ENCODE data around the gene SLC25A30.
"Not testable (repeated sequence)": the region's sequence is repeated elsewhere in the genome, so short reads cannot be mapped to it uniquely, and the experiment has no call there.

The SLC25A30 gene

DNA sequence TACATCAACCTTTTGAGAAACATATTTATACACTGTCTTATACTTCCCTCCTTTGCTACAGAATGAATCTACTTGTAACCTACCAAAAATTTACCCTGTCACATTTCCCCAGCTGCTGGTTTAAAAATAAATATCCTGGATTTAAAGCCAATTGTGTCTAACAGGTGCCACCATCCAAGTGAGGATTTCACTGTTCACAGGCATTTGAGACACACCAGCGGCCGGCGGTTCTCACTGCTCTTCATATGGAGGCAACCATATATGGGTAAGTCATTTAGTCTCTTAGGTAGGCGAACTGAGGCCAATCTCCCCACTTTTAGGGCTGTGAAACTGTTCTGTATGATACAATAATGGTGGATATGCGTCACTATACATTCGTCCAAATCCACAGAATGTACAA is 26.2 kb downstream of the SLC25A30 start:
- Histone ChIP-seq H3K27ac (peak overlapping the region; percentile 50; the same call in 1 of the 2 replicates), H3K9ac (ENCODE audit: insufficient read length) (no peak overlapping the region), H3K4me3 (no peak overlapping the region), H3K9me3 (ENCODE audit: low read depth, low read length) (no peaks in the 10 kb centered on the region), H3K36me3 (ENCODE audit: insufficient read depth, low read length) (peaks cover 47% of the 10 kb centered on the region)
- DNase-seq (ENCODE audit: low read depth, low spot score): no peak
- TF ChIP-seq POLR2AphosphoS5 (IDR thresholded peaks at IDR 0.05; ENCODE audit: borderline replicate concordance, low read depth, low read length) (no peak), EZH2 (IDR thresholded peaks at IDR 0.05) (no peak), FOXP2 (optimal IDR thresholded peaks at IDR 0.05; ENCODE audit: control extremely low read depth, extremely low read length, insufficient read depth) (no peak)

DNA sequence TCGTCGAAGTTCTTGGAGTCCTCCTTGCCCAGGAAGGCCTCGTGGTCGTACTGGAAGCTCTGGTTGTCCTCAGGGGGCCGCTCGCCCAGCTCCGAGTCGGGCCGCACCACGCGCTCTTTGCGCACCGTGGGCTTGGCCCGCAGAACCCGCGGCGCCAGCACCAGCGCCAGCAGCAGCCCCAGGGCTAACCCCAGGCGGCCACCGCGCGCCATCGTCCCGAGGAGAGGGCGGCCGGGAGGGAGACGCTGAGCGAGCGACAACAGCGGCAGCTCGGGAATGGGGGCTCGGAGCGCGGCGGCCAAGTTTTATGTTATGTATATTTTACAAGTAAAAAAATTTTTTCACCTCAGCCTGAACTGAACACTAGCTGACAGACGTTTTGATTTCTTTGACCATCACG is 27.0 kb downstream of the SLC25A30 start:
- H3K27ac ChIP-seq; H3K4me3 ChIP-seq; H3K9me3 ChIP-seq (ENCODE audit: low read depth, low read length); DNase-seq (ENCODE audit: low read depth, low spot score); H3K9ac ChIP-seq (ENCODE audit: insufficient read length): not testable (repeated sequence)
- H3K36me3 ChIP-seq (ENCODE audit: insufficient read depth, low read length): peaks cover 40% of the 10 kb centered on the region

DNA sequence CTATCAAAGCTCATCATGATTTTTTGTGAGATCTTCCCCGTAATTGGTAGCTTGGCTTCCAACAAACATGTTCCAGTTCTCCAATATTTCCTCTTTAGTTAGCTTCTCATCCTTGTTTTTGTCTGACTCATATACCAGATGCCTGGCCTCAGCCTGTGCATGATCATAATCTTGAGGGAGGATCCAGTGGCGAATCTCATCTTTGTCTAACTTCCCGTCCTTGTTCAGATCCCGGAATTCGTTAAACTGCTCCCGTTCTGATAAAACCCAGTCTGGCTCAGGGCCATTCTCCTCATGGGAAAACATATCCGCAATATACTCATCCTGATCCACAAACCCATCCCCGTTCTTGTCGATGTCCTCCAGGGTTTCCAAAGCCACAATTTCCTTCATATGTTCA is 27.8 kb downstream of the SLC25A30 start:
- H3K9me3 ChIP-seq (ENCODE audit: low read depth, low read length); H3K4me3 ChIP-seq: not testable (repeated sequence)
- H3K36me3 ChIP-seq (ENCODE audit: insufficient read depth, low read length): peaks cover 35% of the 10 kb centered on the region

DNA sequence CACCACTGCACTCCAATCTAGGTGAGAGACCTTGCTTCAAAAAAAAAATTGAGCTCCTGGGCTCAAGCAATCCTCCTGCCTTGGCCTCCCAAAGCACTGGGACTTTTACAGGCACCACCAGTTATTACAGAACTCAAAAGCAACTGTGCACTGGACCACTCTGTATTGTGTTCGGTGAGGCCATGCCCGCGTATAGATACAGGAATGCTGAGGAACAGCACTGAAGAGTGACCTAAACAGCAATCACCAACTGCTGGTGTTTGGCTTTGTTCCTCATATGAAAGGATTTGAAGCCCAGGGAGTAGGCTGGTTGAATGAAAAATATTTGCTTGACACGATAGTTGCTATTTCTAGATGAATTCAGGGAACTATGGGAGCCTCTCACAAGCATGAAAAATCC is 29.5 kb downstream of the SLC25A30 start:
- Histone ChIP-seq H3K4me3 (no peak overlapping the region), H3K9ac (ENCODE audit: insufficient read length) (no peak overlapping the region), H3K36me3 (ENCODE audit: insufficient read depth, low read length) (peaks cover 29% of the 10 kb centered on the region), H3K9me3 (ENCODE audit: low read depth, low read length) (no peaks in the 10 kb centered on the region), H3K27ac (no peak overlapping the region)
- TF ChIP-seq POLR2AphosphoS5 (IDR thresholded peaks at IDR 0.05; ENCODE audit: borderline replicate concordance, low read depth, low read length): no peak
- no peak for TF ChIP-seq EZH2 (IDR thresholded peaks at IDR 0.05)
- no peak for TF ChIP-seq FOXP2 (optimal IDR thresholded peaks at IDR 0.05; ENCODE audit: control extremely low read depth, extremely low read length, insufficient read depth)
- no peak for DNase-seq (ENCODE audit: low read depth, low spot score)

More for the DNA sequence above, 27.8 kb downstream of the SLC25A30 start:
- not testable (repeated sequence) for H3K27ac ChIP-seq; DNase-seq (ENCODE audit: low read depth, low spot score); H3K9ac ChIP-seq (ENCODE audit: insufficient read length)

DNA sequence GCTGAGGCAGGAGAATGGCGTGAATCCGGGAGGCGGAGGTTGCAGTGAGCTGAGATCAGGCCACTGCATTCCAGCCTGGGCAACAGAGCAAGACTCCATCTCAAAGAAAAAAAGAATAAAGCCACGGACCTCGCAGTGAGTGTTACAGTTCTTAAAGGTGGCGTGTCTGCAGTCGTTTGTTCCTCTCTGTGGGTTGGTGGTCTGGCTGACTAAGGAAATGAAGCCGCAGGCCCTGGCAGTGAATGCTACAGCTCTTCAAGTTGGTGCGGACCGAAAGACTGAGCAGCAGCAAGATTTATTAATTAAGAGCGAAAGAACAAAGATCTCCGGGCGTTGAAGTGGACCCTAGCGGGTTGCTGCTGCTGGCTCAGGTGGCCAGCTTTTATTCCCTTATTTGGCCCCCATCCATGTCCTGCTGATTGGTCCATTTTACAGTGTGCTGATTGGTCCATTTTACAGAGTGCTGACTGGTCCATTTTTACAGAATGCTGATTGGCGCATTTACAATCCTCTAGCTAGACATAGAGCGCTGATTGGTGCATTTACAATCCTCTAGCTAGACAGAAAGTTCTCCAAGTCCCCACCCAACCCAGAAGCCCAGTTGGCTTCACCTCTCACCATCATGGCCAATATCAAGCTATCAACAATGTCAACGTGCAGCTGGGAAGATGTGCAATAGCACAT is 31.1 kb downstream of the SLC25A30 start:
- not testable (repeated sequence) for H3K27ac ChIP-seq; DNase-seq (ENCODE audit: low read depth, low spot score); H3K9me3 ChIP-seq (ENCODE audit: low read depth, low read length); H3K9ac ChIP-seq (ENCODE audit: insufficient read length); H3K4me3 ChIP-seq
- H3K36me3 ChIP-seq (ENCODE audit: insufficient read depth, low read length): peaks cover 23% of the 10 kb centered on the region

DNA sequence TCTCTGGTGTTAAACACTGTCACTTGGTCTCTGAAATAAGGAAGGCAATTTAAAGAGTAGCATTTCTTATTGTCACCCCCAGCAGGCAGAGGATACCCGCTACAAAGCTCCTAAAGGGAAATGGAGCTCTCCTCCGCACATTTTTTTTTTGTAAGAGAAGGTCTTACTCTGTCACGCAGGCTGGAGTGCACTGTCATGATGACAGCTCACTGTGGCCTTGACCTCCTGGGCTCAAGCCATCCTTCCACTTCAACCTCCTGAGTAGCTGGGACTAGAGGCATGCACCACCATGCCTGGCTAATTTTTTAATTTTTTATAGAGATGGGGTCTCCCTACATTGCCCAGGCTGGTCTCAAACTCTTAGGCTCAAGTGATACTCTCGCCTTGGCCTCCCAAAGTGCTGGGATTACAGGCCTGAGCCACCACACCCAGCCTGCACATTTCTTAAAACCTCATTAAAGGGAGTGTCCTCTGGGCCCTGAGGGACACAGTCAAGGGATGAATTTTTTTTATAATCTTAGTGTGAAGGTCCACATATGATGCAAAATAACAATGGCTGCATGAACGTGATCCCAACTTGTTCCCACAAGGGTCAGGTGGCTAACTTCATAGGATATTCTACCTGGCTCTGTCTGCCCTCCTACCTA is 32.1 kb downstream of the SLC25A30 start:
- no peak overlapping the region for H3K9ac ChIP-seq (ENCODE audit: insufficient read length)
- no peaks in the 10 kb centered on the region for H3K9me3 ChIP-seq (ENCODE audit: low read depth, low read length)
- DNase-seq (ENCODE audit: low read depth, low spot score): no peak
- H3K27ac ChIP-seq: no peak overlapping the region
- peaks cover 19% of the 10 kb centered on the region for H3K36me3 ChIP-seq (ENCODE audit: insufficient read depth, low read length)
- H3K4me3 ChIP-seq: no peak overlapping the region
- no peak for TF ChIP-seq FOXP2 (optimal IDR thresholded peaks at IDR 0.05; ENCODE audit: control extremely low read depth, extremely low read length, insufficient read depth)
- no peak for TF ChIP-seq POLR2AphosphoS5 (IDR thresholded peaks at IDR 0.05; ENCODE audit: borderline replicate concordance, low read depth, low read length)

DNA sequence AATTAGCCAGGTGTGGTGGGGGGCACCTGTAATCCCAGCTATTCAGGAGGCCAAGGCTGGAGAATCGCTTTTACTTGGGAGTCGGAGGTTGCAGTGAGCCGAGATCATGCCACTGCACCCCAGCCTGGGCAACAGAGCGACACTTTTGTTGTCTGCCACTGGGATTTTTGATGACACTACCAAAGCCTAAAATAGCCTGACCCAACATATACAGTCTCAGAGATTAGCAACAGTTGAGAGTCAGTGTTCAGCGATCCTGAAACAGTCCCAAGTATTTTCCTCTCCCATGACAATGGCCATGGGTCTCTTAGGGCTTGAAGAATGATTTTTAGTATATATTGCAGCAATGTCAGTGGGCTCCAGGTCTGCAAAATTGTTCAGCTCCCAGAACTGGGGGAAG is 32.9 kb downstream of the SLC25A30 start:
- DNase-seq (ENCODE audit: low read depth, low spot score): no peak

DNA sequence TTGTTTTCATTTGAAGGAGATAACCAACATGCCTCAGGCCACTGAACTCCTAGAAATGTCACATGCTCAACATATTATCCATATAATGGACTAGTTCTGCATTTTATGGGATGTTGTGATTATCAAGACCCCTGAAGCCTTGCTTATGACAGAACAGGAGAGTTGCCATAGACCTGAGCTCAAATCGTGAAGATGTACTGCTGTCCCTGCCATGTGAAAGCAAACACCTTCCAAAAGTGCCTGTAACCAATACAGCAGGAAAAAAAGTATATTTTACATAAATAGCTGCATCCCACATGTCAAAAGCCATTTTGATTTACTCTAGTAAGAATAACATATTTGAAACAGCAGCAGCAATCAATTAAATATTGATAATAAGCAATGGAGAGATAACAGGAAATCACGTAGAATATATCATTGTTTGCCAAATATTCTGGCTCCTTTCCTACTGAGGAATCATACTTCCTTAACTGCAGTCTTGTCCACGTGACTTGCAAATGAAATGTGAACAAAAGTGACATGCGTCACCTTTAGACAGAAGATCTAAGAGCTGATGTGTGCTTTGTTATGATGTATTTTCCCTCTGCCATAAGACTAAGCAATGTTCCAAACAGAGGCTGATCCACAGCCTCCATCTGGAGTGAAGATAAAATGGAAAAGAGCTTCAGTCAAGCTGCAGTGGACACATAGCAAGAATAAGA is 33.5 kb downstream of the SLC25A30 start:
- Histone ChIP-seq H3K9ac (ENCODE audit: insufficient read length) (no peak overlapping the region), H3K27ac (peak overlapping the region; percentile 31; the same call in 1 of the 2 replicates), H3K9me3 (ENCODE audit: low read depth, low read length) (no peaks in the 10 kb centered on the region), H3K36me3 (ENCODE audit: insufficient read depth, low read length) (peaks cover 19% of the 10 kb centered on the region), H3K4me3 (no peak overlapping the region)
- no peak for DNase-seq (ENCODE audit: low read depth, low spot score)
- TF ChIP-seq EZH2 (IDR thresholded peaks at IDR 0.05) (no peak), POLR2AphosphoS5 (IDR thresholded peaks at IDR 0.05; ENCODE audit: borderline replicate concordance, low read depth, low read length) (no peak), FOXP2 (optimal IDR thresholded peaks at IDR 0.05; ENCODE audit: control extremely low read depth, extremely low read length, insufficient read depth) (no peak)

More for the DNA sequence above, 32.9 kb downstream of the SLC25A30 start:
- Histone ChIP-seq H3K36me3 (ENCODE audit: insufficient read depth, low read length) (peaks cover 19% of the 10 kb centered on the region), H3K9ac (ENCODE audit: insufficient read length) (no peak overlapping the region), H3K4me3 (no peak overlapping the region), H3K27ac (no peak overlapping the region), H3K9me3 (ENCODE audit: low read depth, low read length) (no peaks in the 10 kb centered on the region)
- TF ChIP-seq FOXP2 (optimal IDR thresholded peaks at IDR 0.05; ENCODE audit: control extremely low read depth, extremely low read length, insufficient read depth) (no peak), EZH2 (IDR thresholded peaks at IDR 0.05) (no peak)

DNA sequence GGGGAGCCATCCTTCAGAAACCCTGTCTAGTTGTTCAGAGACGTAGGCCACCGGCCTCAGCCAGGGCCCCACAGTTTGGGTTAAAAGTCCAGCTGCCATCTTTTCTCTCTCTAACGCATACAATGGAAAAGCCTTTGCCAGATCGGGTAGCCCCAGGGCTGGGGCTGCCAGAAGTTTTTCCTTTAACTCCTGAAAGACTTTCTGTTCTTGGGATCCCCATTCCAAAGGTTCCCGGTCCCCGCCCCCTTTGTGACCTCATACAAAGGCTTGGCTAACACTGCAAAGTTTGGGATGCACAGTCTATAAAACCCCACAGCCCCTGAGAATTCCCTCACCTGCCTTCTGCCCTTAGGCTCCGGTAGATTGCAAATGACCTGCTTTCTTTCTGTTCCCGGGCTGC is 35.4 kb downstream of the SLC25A30 start:
- H3K36me3 ChIP-seq (ENCODE audit: insufficient read depth, low read length): peaks cover 12% of the 10 kb centered on the region
- not testable (repeated sequence) for H3K9ac ChIP-seq (ENCODE audit: insufficient read length); DNase-seq (ENCODE audit: low read depth, low spot score); H3K27ac ChIP-seq; H3K4me3 ChIP-seq; H3K9me3 ChIP-seq (ENCODE audit: low read depth, low read length)
